HEK293 (cell line): ENCODE data around the gene CHST9.
"Not testable (repeated sequence)": the region's sequence is repeated elsewhere in the genome, so short reads cannot be mapped to it uniquely, and the experiment has no call there.

ENCODE experiments used
- CTCF ChIP-seq: fragments of 450-650 bp; formaldehyde crosslinking; IDR thresholded peaks from 2 replicates; pipeline ENCODE4 v1.5.1; 2016; ENCODE audit warnings: missing biosample characterization, missing genetic modification characterization
- IKZF3 ChIP-seq: fragments of 450-650 bp; IDR thresholded peaks from 2 replicates; pipeline ENCODE4 v1.5.0; 2018; ENCODE audit warnings: missing biosample characterization, mild to moderate bottlenecking, missing genetic modification characterization, moderate library complexity
- KLF7 ChIP-seq: fragments of 450-650 bp; formaldehyde crosslinking; IDR thresholded peaks from 2 replicates; pipeline ENCODE4 v1.5.1; 2016; ENCODE audit warnings: missing biosample characterization, missing genetic modification characterization, borderline replicate concordance
- ZNF121 ChIP-seq: fragments of 450-650 bp; formaldehyde crosslinking; IDR thresholded peaks from 2 replicates; pipeline ENCODE4 v1.5.1; 2016; ENCODE audit warnings: missing biosample characterization, missing genetic modification characterization
- ZNF16 ChIP-seq: fragments of 450-650 bp; formaldehyde crosslinking; IDR thresholded peaks from 2 replicates; pipeline ENCODE4 v1.5.1; 2016; ENCODE audit warnings: low read depth, missing biosample characterization, missing genetic modification characterization

DNA sequence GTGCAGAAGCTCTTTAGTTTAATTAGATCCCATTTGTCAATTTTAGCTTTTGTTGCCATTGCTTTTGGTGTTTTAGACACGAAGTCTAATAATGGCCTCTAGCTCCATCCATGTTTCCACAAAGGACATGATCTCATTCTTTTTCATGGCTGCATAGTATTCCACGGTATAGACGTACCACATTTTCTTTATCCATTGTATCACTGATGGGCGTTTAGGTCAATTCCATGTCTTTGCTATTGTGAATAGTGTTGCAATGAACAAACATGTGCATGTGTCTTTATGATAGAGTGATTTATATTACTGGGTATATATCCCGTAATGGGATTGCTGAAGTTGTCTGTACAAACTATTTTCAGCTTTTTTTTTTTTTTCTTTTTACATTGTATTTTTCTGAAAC lies 35.9 kb downstream of the CHST9 start:
- not testable (repeated sequence) for TF ChIP-seq CTCF (tag by site-specific recombination); ZNF16; ZNF121 (tag by site-specific recombination); KLF7; IKZF3
